SH-SY5Y (cell line): ENCODE measurements around the gene MCTP2.

Source experiments
- GATA2 ChIP-seq: IDR thresholded peaks from 2 replicates; pipeline ENCODE4 v1.6.1; 2011; ENCODE audit warnings: mild to moderate bottlenecking, low read depth, low read length
- GATA3 ChIP-seq: IDR thresholded peaks from 2 replicates; pipeline ENCODE4 v1.6.1; 2011; ENCODE audit warnings: low read depth, mild to moderate bottlenecking, low read length, moderate library complexity

MCTP2 gene

GRCh38 chr15:94387849-94388441 lies 156.6 kb downstream of the MCTP2 start:
- TF ChIP-seq GATA2 (no peak), GATA3 (no peak)

GRCh38 chr15:94395640-94396039 lies 164.3 kb downstream of the MCTP2 start:
- no peak for TF ChIP-seq GATA2
- no peak for TF ChIP-seq GATA3

GRCh38 chr15:94397337-94397736 lies 166.0 kb downstream of the MCTP2 start:
- TF ChIP-seq GATA2 (no peak), GATA3 (no peak)

GRCh38 chr15:94398001-94398400 lies 166.6 kb downstream of the MCTP2 start:
- TF ChIP-seq GATA2, result no peak

- TF ChIP-seq GATA3 (no peak), GATA2 (no peak)
Observed at GRCh38 chr15:94400526-94401298, 169.4 kb downstream of the MCTP2 start.

GRCh38 chr15:94403331-94403730 lies 172.0 kb downstream of the MCTP2 start:
- TF ChIP-seq GATA3 (no peak), GATA2 (peak; percentile 41; the same call in 1 of the 2 replicates)

- no peak for TF ChIP-seq GATA3
- no peak for TF ChIP-seq GATA2
Observed at GRCh38 chr15:94404733-94405283, 173.4 kb downstream of the MCTP2 start.

- TF ChIP-seq GATA3 (no peak), GATA2 (no peak)
Observed at GRCh38 chr15:94411285-94411684, 179.9 kb downstream of the MCTP2 start.

- TF ChIP-seq GATA3 (no peak), GATA2 (no peak)
Observed at GRCh38 chr15:94411846-94412245, 180.5 kb downstream of the MCTP2 start.

GRCh38 chr15:94412979-94413746 lies 181.8 kb downstream of the MCTP2 start:
- TF ChIP-seq GATA3, result no peak
- TF ChIP-seq GATA2, result no peak

- TF ChIP-seq GATA3 (no peak), GATA2 (no peak)
Observed at GRCh38 chr15:94414916-94415315, 183.6 kb downstream of the MCTP2 start.

GRCh38 chr15:94416267-94416666 lies 184.9 kb downstream of the MCTP2 start:
- TF ChIP-seq GATA3 (no peak), GATA2 (no peak)

- TF ChIP-seq GATA3 (no peak), GATA2 (no peak)
Observed at GRCh38 chr15:94416820-94417219, 185.5 kb downstream of the MCTP2 start.
